Stomach (tissue), 9 donors: ENCODE data around the gene CLEC16A. TPM values are rescaled to one million over a fixed set of nuclear protein-coding genes. Genes with fewer than 3 reads are reported as not detected.

ENCODE experiments used
- DNase-seq, 2 donors: peaks; one replicate each; pipeline versions ENCODE4 v3.0.0 to v3.0.0-alpha.2; 2013 to 2019
- H3K27ac ChIP-seq, 5 donors: fragments of 200-600 bp in 4 of 5; sonication (generic) in 4 of 5; one replicate each; pipeline ENCODE4 v1.5.1; 2013 to 2019; ENCODE audit warnings: mild to moderate bottlenecking in 1 of 5, moderate library complexity in 1 of 5
- H3K27me3 ChIP-seq, 3 donors: fragments of 200-600 bp; sonication (generic); one replicate each; pipeline ENCODE4 v1.5.1; 2017 to 2019; ENCODE audit warnings: mixed run types in 1 of 3
- H3K36me3 ChIP-seq, 4 donors: fragments of 200-600 bp; sonication (generic); 1 replicate in 3 of 4; 2 replicates in 1 of 4; pipeline ENCODE4 v1.5.1; 2016 to 2019
- H3K4me1 ChIP-seq, 4 donors: fragments of 200-600 bp; sonication (generic); one replicate each; pipeline ENCODE4 v1.5.1; 2016 to 2019
- H3K4me3 ChIP-seq, 4 donors: fragments of 200-600 bp; sonication (generic) in 3 of 4; one replicate each; pipeline ENCODE4 v1.5.1; 2016 to 2019; ENCODE audit warnings: mild to moderate bottlenecking in 1 of 4
- H3K9me3 ChIP-seq, 4 donors: fragments of 200-600 bp; sonication (generic); one replicate each; pipeline ENCODE4 v1.5.1; 2016 to 2019
- CTCF ChIP-seq, 7 experiments: fragments of 450-650 bp in 4 of 7; fragments of 200-600 bp in 3 of 7; sonication (generic) in 3 of 7; IDR thresholded peaks; one replicate each; pipeline ENCODE4 v1.5.1; 2016 to 2019; ENCODE audit warnings: antibody characterized with exemption in 7 of 7, control low read depth in 2 of 7, mild to moderate bottlenecking in 1 of 7
- EP300 ChIP-seq: sonication (generic); formaldehyde crosslinking; IDR thresholded peaks from one replicate; pipeline ENCODE4 v1.6.1; 2017; ENCODE audit warnings: antibody characterized with exemption
- POLR2A ChIP-seq, 4 donors: fragments of 450-650 bp; IDR thresholded peaks; one replicate each; pipeline ENCODE4 v1.6.1; 2016; ENCODE audit warnings: antibody characterized with exemption in 4 of 4, control low read depth in 2 of 4, mild to moderate bottlenecking in 1 of 4, moderate library complexity in 1 of 4
- POLR2AphosphoS5 ChIP-seq, 3 donors: sonication (generic); formaldehyde crosslinking; IDR thresholded peaks; one replicate each; pipeline ENCODE4 v1.6.1; 2016; ENCODE audit warnings: antibody characterized with exemption in 3 of 3
- WGBS, 5 donors: extraction: QIAGEN DNeasy Blood & Tissue Kit in 3 of 5; methylation state at CpG; one replicate each; pipeline versions ENCODE4 v1.1.5 to v1.1.7; 2013 to 2018; 5-methylcytosine and 5-hydroxymethylcytosine counted together
- intact Hi-C: fragments of 100-400 bp; cut with DNase I; formaldehyde crosslinking; loops from one replicate; pipeline ENCODE4 v1.15.1; 2023; ENCODE audit warnings: low total_unique reads
- polyA plus RNA-seq, 3 donors: library from polyadenylated mRNA; stranded (reverse); fragments of 200-250 nt; gene quantifications; one replicate each; pipeline ENCODE4 v1.2.3, GENCODE V29; 2013
- total RNA-seq, 5 donors: library from RNA; depleted of rRNA; stranded (reverse); fragments of >200 nt; gene quantifications; one replicate each; pipeline versions ENCODE4 v1.1.0 to v1.2.3, GENCODE V29; 2014 to 2016
- donor health status: healthy with polysubstance abuse.
- donor health status: Bipolar disorder and iron deficiency.
- donor health status: healthy.

Gene CLEC16A
- total and polyA plus RNA-seq, 8 donors = 5.8 to 176 (median 21.8) TPM

- peak in 1 of 2 donors; percentile 80 for DNase-seq
- 38 to 51% (median 38%) methylated on average over 13 to 19 of the region's 19 CpGs for WGBS, 5 donors
- no peak for TF ChIP-seq EP300
- peak; percentile 52 to 60 (median 58) for TF ChIP-seq POLR2AphosphoS5 (IDR thresholded peaks at IDR 0.05)
- no peak for TF ChIP-seq CTCF (IDR thresholded peaks at IDR 0.05)
- no peak for TF ChIP-seq POLR2A (IDR thresholded peaks at IDR 0.05)
- Histone ChIP-seq H3K27me3 (no peaks in the 10 kb centered on the region), H3K9me3 (no peaks in the 10 kb centered on the region), H3K4me1 (peaks cover 17 to 39% (median 27%) of the 10 kb centered on the region in 4 donors), H3K36me3 (peaks cover 8 to 66% (median 53%) of the 10 kb centered on the region in 4 donors), H3K27ac (peak overlapping the region in 4 of 5 donors; percentile 53 to 78 (median 71)), H3K4me3 (no peak overlapping the region)
- intact Hi-C loops = no loop called here
Measured at GRCh38 chr16:10979717-10980601, 35.6 kb downstream of the CLEC16A start.

- Histone ChIP-seq H3K9me3 (no peaks in the 10 kb centered on the region), H3K4me3 (no peak overlapping the region), H3K36me3 (peaks cover 5 to 60% (median 47%) of the 10 kb centered on the region in 4 donors), H3K27ac (peak overlapping the region in 3 of 5 donors; percentile 71 to 78 (median 71)), H3K27me3 (no peaks in the 10 kb centered on the region), H3K4me1 (peaks cover 17 to 39% (median 27%) of the 10 kb centered on the region in 4 donors)
- DNase-seq = no peak
- WGBS, 5 donors = 91 to 95% (median 91%) methylated on average over 3 of the region's 3 CpGs
- no peak for TF ChIP-seq POLR2A (IDR thresholded peaks at IDR 0.05)
- no peak for TF ChIP-seq EP300
- no peak for TF ChIP-seq CTCF (IDR thresholded peaks at IDR 0.05)
- no peak for TF ChIP-seq POLR2AphosphoS5 (IDR thresholded peaks at IDR 0.05)
- intact Hi-C loops = no loop called here
Measured at GRCh38 chr16:10980813-10981212, 36.4 kb downstream of the CLEC16A start.

- DNase-seq = no peak
- peaks cover 17 to 39% (median 27%) of the 10 kb centered on the region in 4 donors for H3K4me1 ChIP-seq
- TF ChIP-seq POLR2AphosphoS5 (IDR thresholded peaks at IDR 0.05) = no peak
- no peak for TF ChIP-seq CTCF (IDR thresholded peaks at IDR 0.05)
- no peak for TF ChIP-seq EP300
- no peak for TF ChIP-seq POLR2A (IDR thresholded peaks at IDR 0.05)
- whole genome bisulfite sequencing, 5 donors = 71 to 86% (median 77%) methylated on average over 4 of the region's 4 CpGs
- H3K36me3 ChIP-seq = peaks cover 10 to 56% (median 44%) of the 10 kb centered on the region in 4 donors
- no peak overlapping the region for H3K4me3 ChIP-seq
- intact Hi-C loops = no loop called here
- H3K9me3 ChIP-seq = no peaks in the 10 kb centered on the region
- H3K27me3 ChIP-seq = no peaks in the 10 kb centered on the region
- peak overlapping the region in 1 of 5 donors; percentile 18 for H3K27ac ChIP-seq
Measured at GRCh38 chr16:10981697-10982216, 37.4 kb downstream of the CLEC16A start.

- Histone ChIP-seq H3K4me1 (peaks cover 17 to 43% (median 27%) of the 10 kb centered on the region in 4 donors), H3K4me3 (no peak overlapping the region), H3K27ac (peak overlapping the region in 2 of 5 donors; percentile 5 to 25), H3K36me3 (peaks cover 8 to 54% (median 40%) of the 10 kb centered on the region in 4 donors), H3K9me3 (no peaks in the 10 kb centered on the region), H3K27me3 (no peaks in the 10 kb centered on the region)
- 69 to 83% (median 76%) methylated on average over 15 of the region's 15 CpGs for WGBS, 5 donors
- no peak for DNase-seq
- intact Hi-C loops = no loop called here
- TF ChIP-seq POLR2A (IDR thresholded peaks at IDR 0.05) (no peak), POLR2AphosphoS5 (IDR thresholded peaks at IDR 0.05) (no peak), EP300 (no peak), CTCF (IDR thresholded peaks at IDR 0.05) (no peak)
Measured at GRCh38 chr16:10982465-10983150, 38.2 kb downstream of the CLEC16A start.
